Measurements from ENCODE around the gene ASTL. TPM values are rescaled to one million over a fixed set of nuclear protein-coding genes. Genes with fewer than 3 reads are reported as not detected.

Gene ASTL
- total RNA-seq, 1 experiment from 2014 or later, result 0.18 TPM

- ChIA-PET POLR2A (no interaction called here), CTCF (interaction anchor here (0.5 to 2.2 kb wide), 2 partner anchors 8 to 28 kb away, joined by 5 to 7 read pairs; no protein-coding TSS in a partner anchor)
- intact Hi-C loops (cut with micrococcal nuclease; ENCODE audit: unreplicated experiment), result no loop called here
- TF ChIP-seq CTCF (IDR thresholded peaks at IDR 0.05) (no peak), POLR2AphosphoS5 (IDR thresholded peaks at IDR 0.05; ENCODE audit: low read depth, low read length) (no peak), REST (IDR thresholded peaks at IDR 0.05; ENCODE audit: insufficient read depth in 1 of 2, low read depth in 2 of 2, low read length in 1 of 2) (no peak), TCF7L2 (IDR thresholded peaks at IDR 0.05; ENCODE audit: low read depth, low read length) (no peak), SIN3A (IDR thresholded peaks at IDR 0.05; ENCODE audit: borderline replicate concordance, insufficient read depth, low read depth, low read length) (no peak)
- no peak for DNase-seq (ENCODE audit: low read depth, low spot score)
- H3K36me3 ChIP-seq (ENCODE audit: control insufficient read depth, insufficient read depth, low read length), result no peaks in the 10 kb centered on the region
- in situ Hi-C loops (cut with HindIII; ENCODE audit: low pct_unique_long_range_greater_than_20kb, low sequenced_read_pairs), result no loop called here
- no TSS peak for BruUV-seq (replicated peaks)
- H3K4me3 ChIP-seq (ENCODE audit: low read depth in 2 of 2, low read length in 2 of 2), result no peak overlapping the region; a peak in 1 of 4 replicates
- no peaks in the 10 kb centered on the region for H3K9me3 ChIP-seq (ENCODE audit: control insufficient read depth, insufficient read depth, low read depth, low read length)
- H3K27ac ChIP-seq (ENCODE audit: low read length), result peak overlapping the region; percentile 77
- H3K27me3 ChIP-seq (ENCODE audit: control insufficient read depth, insufficient read depth, low read length), result no peaks in the 10 kb centered on the region
- ATAC-seq, result peak; percentile 46
- peaks cover 29% of the 10 kb centered on the region for H3K4me1 ChIP-seq (ENCODE audit: control insufficient read depth, insufficient read depth, low read length)
Observed at GRCh38 chr2:96146153-96146880, 8.0 kb upstream of the ASTL start.

GRCh38 chr2:96145848-96146152, 7.5 kb upstream of the ASTL start:
- POLR2A ChIA-PET, result no interaction called here
- peaks cover 29% of the 10 kb centered on the region for H3K4me1 ChIP-seq (ENCODE audit: control insufficient read depth, insufficient read depth, low read length)

More at GRCh38 chr2:96145848-96146152, 7.5 kb upstream of the ASTL start:
- Histone ChIP-seq H3K27ac (ENCODE audit: low read length) (peak overlapping the region; percentile 77), H3K9me3 (ENCODE audit: control insufficient read depth, insufficient read depth, low read depth, low read length) (no peaks in the 10 kb centered on the region), H3K4me3 (ENCODE audit: low read depth in 2 of 2, low read length in 2 of 2) (peak overlapping the region; percentile 46 to 55), H3K27me3 (ENCODE audit: control insufficient read depth, insufficient read depth, low read length) (no peaks in the 10 kb centered on the region), H3K36me3 (ENCODE audit: control insufficient read depth, insufficient read depth, low read length) (no peaks in the 10 kb centered on the region)
- no TSS peak for BruUV-seq (replicated peaks)
- ATAC-seq (no peak), DNase-seq (ENCODE audit: low read depth, low spot score) (no peak)
- TF ChIP-seq REST (IDR thresholded peaks at IDR 0.05; ENCODE audit: insufficient read depth in 1 of 2, low read depth in 2 of 2, low read length in 1 of 2) (no peak), CTCF (IDR thresholded peaks at IDR 0.05) (no peak), SIN3A (IDR thresholded peaks at IDR 0.05; ENCODE audit: borderline replicate concordance, insufficient read depth, low read depth, low read length) (no peak), POLR2AphosphoS5 (IDR thresholded peaks at IDR 0.05; ENCODE audit: low read depth, low read length) (no peak), TCF7L2 (IDR thresholded peaks at IDR 0.05; ENCODE audit: low read depth, low read length) (no peak)
- intact Hi-C loops (cut with micrococcal nuclease; ENCODE audit: unreplicated experiment), result no loop called here
- CTCF ChIA-PET, result no interaction called here
- in situ Hi-C loops (cut with HindIII; ENCODE audit: low pct_unique_long_range_greater_than_20kb, low sequenced_read_pairs), result no loop called here

Measured in Panc1 (cell line).